ENCODE measurements around the gene SUPV3L1.
"Not testable (repeated sequence)": the region's sequence is repeated elsewhere in the genome, so short reads cannot be mapped to it uniquely, and the experiment has no call there.

Gene SUPV3L1

GRCh38 chr10:69179743-69180524 is at the start of gene SUPV3L1:
TSS of gene SUPV3L1 (plus strand) at chr10:69180234. CDS start at chr10:69180292, 58 bp downstream.
- CTCF ChIA-PET = no interaction called here
- TF ChIP-seq ARNT (IDR thresholded peaks at IDR 0.05) = no peak
- peak; percentile 92 for TF ChIP-seq FOXK2 (IDR thresholded peaks at IDR 0.05)
- TF ChIP-seq FOXA1 (IDR thresholded peaks at IDR 0.05) = no peak
- TF ChIP-seq ELF4 (IDR thresholded peaks at IDR 0.05) = peak; percentile 26
- no peak for TF ChIP-seq HDGF (IDR thresholded peaks at IDR 0.05; ENCODE audit: borderline replicate concordance)
- no peak for TF ChIP-seq SP1 (IDR thresholded peaks at IDR 0.05)
- TF ChIP-seq CTBP1 (IDR thresholded peaks at IDR 0.05; ENCODE audit: borderline replicate concordance) = no peak; the same call in 1 of the 2 replicates
- no peak for TF ChIP-seq LEF1 (IDR thresholded peaks at IDR 0.05; ENCODE audit: borderline replicate concordance)
- TF ChIP-seq ZNF384 (IDR thresholded peaks at IDR 0.05) = no peak
- TF ChIP-seq TARDBP (IDR thresholded peaks at IDR 0.05) = no peak; the same call in 1 of the 2 replicates
- TF ChIP-seq BHLHE40 (IDR thresholded peaks at IDR 0.05; ENCODE audit: borderline replicate concordance) = no peak
- peak; percentile 71 for TF ChIP-seq NFRKB (IDR thresholded peaks at IDR 0.05)
- TF ChIP-seq L3MBTL2 (conservative IDR thresholded peaks at IDR 0.05) = peak; percentile 98
- no peak for TF ChIP-seq FOXM1 (IDR thresholded peaks at IDR 0.05; ENCODE audit: borderline replicate concordance)
- peak; percentile 22; the same call in 1 of the 2 replicates for TF ChIP-seq PKNOX1 (IDR thresholded peaks at IDR 0.05)
- DNase-seq (ENCODE audit: extremely low spot score) = peak; percentile 91
- POLR2A ChIA-PET = interaction anchor here (1.4 kb wide), 1 partner anchor 36 kb away, joined by 5 read pairs; no protein-coding TSS in a partner anchor

GRCh38 chr10:69130251-69130650 is 49.8 kb upstream of the SUPV3L1 start:
- no peak for DNase-seq (ENCODE audit: extremely low spot score)
- TF ChIP-seq FOXM1 (IDR thresholded peaks at IDR 0.05; ENCODE audit: borderline replicate concordance) (no peak), SUZ12 (IDR thresholded peaks at IDR 0.05) (no peak), HDGF (IDR thresholded peaks at IDR 0.05; ENCODE audit: borderline replicate concordance) (no peak), CTBP1 (IDR thresholded peaks at IDR 0.05; ENCODE audit: borderline replicate concordance) (no peak), SP1 (IDR thresholded peaks at IDR 0.05) (no peak), ARNT (IDR thresholded peaks at IDR 0.05) (no peak), BHLHE40 (IDR thresholded peaks at IDR 0.05; ENCODE audit: borderline replicate concordance) (no peak), PKNOX1 (IDR thresholded peaks at IDR 0.05) (no peak), TARDBP (IDR thresholded peaks at IDR 0.05) (no peak), NFRKB (IDR thresholded peaks at IDR 0.05) (no peak), FOXA1 (IDR thresholded peaks at IDR 0.05) (no peak), ZNF384 (IDR thresholded peaks at IDR 0.05) (no peak), LEF1 (IDR thresholded peaks at IDR 0.05; ENCODE audit: borderline replicate concordance) (no peak), L3MBTL2 (conservative IDR thresholded peaks at IDR 0.05) (no peak), FOXK2 (IDR thresholded peaks at IDR 0.05) (no peak), ELF4 (IDR thresholded peaks at IDR 0.05) (no peak)
- ChIA-PET POLR2A (no interaction called here), CTCF (no interaction called here)

GRCh38 chr10:69139961-69140360 is 40.1 kb upstream of the SUPV3L1 start:
- CTCF ChIA-PET = interaction anchor here (1.5 kb wide), 1 partner anchor 15 kb away, joined by 3 read pairs; no protein-coding TSS in a partner anchor
- TF ChIP-seq HDGF (IDR thresholded peaks at IDR 0.05; ENCODE audit: borderline replicate concordance) (no peak), PKNOX1 (IDR thresholded peaks at IDR 0.05) (no peak), FOXK2 (IDR thresholded peaks at IDR 0.05) (no peak), L3MBTL2 (conservative IDR thresholded peaks at IDR 0.05) (no peak), SUZ12 (IDR thresholded peaks at IDR 0.05) (no peak), SP1 (IDR thresholded peaks at IDR 0.05) (no peak)
- DNase-seq (ENCODE audit: extremely low spot score) = no peak
- POLR2A ChIA-PET = no interaction called here

GRCh38 chr10:69141304-69141703 is 38.7 kb upstream of the SUPV3L1 start:
- ChIA-PET POLR2A (no interaction called here), CTCF (interaction anchor here (0.7 to 1.5 kb wide), 2 partner anchors 16 to 186 kb away, joined by 3 read pairs; no protein-coding TSS in a partner anchor)
- DNase-seq (ENCODE audit: extremely low spot score) = peak; percentile 7
- no peak for TF ChIP-seq CTBP1 (IDR thresholded peaks at IDR 0.05; ENCODE audit: borderline replicate concordance)
- TF ChIP-seq FOXM1 (IDR thresholded peaks at IDR 0.05; ENCODE audit: borderline replicate concordance) = no peak
- no peak for TF ChIP-seq SP1 (IDR thresholded peaks at IDR 0.05)
- TF ChIP-seq SUZ12 (IDR thresholded peaks at IDR 0.05) = no peak
- TF ChIP-seq ELF4 (IDR thresholded peaks at IDR 0.05) = no peak

GRCh38 chr10:69142074-69142473 is 38.0 kb upstream of the SUPV3L1 start:
- POLR2A ChIA-PET; DNase-seq (ENCODE audit: extremely low spot score); CTCF ChIA-PET: not testable (repeated sequence)

GRCh38 chr10:69142983-69143382 is 37.1 kb upstream of the SUPV3L1 start:
- ChIA-PET POLR2A (interaction anchor here (0.6 kb wide), 1 partner anchor 56 kb away, joined by 3 read pairs; no protein-coding TSS in a partner anchor), CTCF (no interaction called here)
- DNase-seq (ENCODE audit: extremely low spot score) = no peak
- TF ChIP-seq PKNOX1 (IDR thresholded peaks at IDR 0.05) (no peak), NFRKB (IDR thresholded peaks at IDR 0.05) (no peak), ZNF384 (IDR thresholded peaks at IDR 0.05) (no peak)
